Upper lobe of left lung (tissue), 6 donors: ENCODE data around the gene GPR25. TPM values are rescaled to one million over a fixed set of nuclear protein-coding genes. Genes with fewer than 3 reads are reported as not detected.

Experiments used
- ATAC-seq, 2 donors: fragments of 200-7000 bp; cut with Tn5 transposase; one replicate each; pipeline ENCODE4 v1.9.1; 2022; ENCODE audit warnings: mild to moderate bottlenecking in 2 of 2, moderate library complexity in 2 of 2; ENCODE audit not compliant: low FRiP score in 2 of 2
- DNase-seq, 2 donors: peaks; one replicate each; pipeline ENCODE4 v3.0.0-alpha.2; 2019 to 2020
- H3K27ac ChIP-seq, 4 donors: fragments of 200-600 bp; sonication (generic); one replicate each; pipeline ENCODE4 v1.5.1; 2016 to 2019
- H3K27me3 ChIP-seq, 4 donors: fragments of 200-600 bp; sonication (generic); one replicate each; pipeline ENCODE4 v1.5.1; 2017 to 2019
- H3K36me3 ChIP-seq, 4 donors: fragments of 200-600 bp; sonication (generic); one replicate each; pipeline ENCODE4 v1.5.1; 2016 to 2019
- H3K4me1 ChIP-seq, 4 donors: fragments of 200-600 bp; sonication (generic); one replicate each; pipeline ENCODE4 v1.5.1; 2018 to 2019
- H3K4me3 ChIP-seq, 4 donors: fragments of 200-600 bp; sonication (generic); one replicate each; pipeline ENCODE4 v1.5.1; 2017 to 2019; ENCODE audit warnings: mild to moderate bottlenecking in 2 of 4, moderate library complexity in 1 of 4
- H3K9me3 ChIP-seq, 4 donors: fragments of 200-600 bp; sonication (generic); one replicate each; pipeline ENCODE4 v1.5.1; 2018 to 2019
- CTCF ChIP-seq, 6 experiments: fragments of 450-650 bp in 4 of 6; fragments of 200-600 bp in 2 of 6; sonication (generic) in 2 of 6; IDR thresholded peaks; one replicate each; pipeline ENCODE4 v1.5.1; 2016 to 2019; ENCODE audit warnings: antibody characterized with exemption in 6 of 6
- EP300 ChIP-seq, 4 donors: sonication (generic); formaldehyde crosslinking; IDR thresholded peaks; one replicate each; pipeline ENCODE4 v1.5.1; 2017; ENCODE audit warnings: antibody characterized with exemption in 4 of 4, control low read depth in 2 of 4
- POLR2A ChIP-seq, 4 donors: fragments of 450-650 bp; IDR thresholded peaks; one replicate each; pipeline ENCODE4 v1.5.1; 2016 to 2017; ENCODE audit warnings: antibody characterized with exemption in 4 of 4, mild to moderate bottlenecking in 2 of 4
- POLR2AphosphoS5 ChIP-seq, 2 donors: sonication (generic); formaldehyde crosslinking; IDR thresholded peaks; one replicate each; pipeline ENCODE4 v1.5.1; 2017; ENCODE audit warnings: antibody characterized with exemption in 2 of 2
- WGBS, 2 donors: methylation state at CpG; one replicate each; pipeline ENCODE4 v1.1.5; 2017 to 2018; 5-methylcytosine and 5-hydroxymethylcytosine counted together
- total RNA-seq, 6 donors: library from RNA; depleted of rRNA in 4 of 6; stranded (reverse); fragments of >200 nt in 4 of 6; gene quantifications; one replicate each; pipeline versions ENCODE4 v1.1.0 to v1.2.1, GENCODE V29; 2016 to 2021
- donor health status: DM: no; HTN: no; CAD: no; lungs with moderate emphysema.
- donor health status: DM: no; HTN: yes; CAD: no; lungs with severe emphysema.

Gene GPR25
- total RNA-seq, 6 donors from 2014 or later = 0.49 to 0.74 (median 0.54) TPM; not detected in 3

- H3K36me3 ChIP-seq = no peaks in the 10 kb centered on the region
- no peaks in the 10 kb centered on the region for H3K9me3 ChIP-seq
- H3K4me3 ChIP-seq = no peak overlapping the region
- ATAC-seq (no peak), DNase-seq (no peak)
- no peaks in the 10 kb centered on the region for H3K27me3 ChIP-seq
- TF ChIP-seq EP300 (IDR thresholded peaks at IDR 0.05) (no peak), POLR2AphosphoS5 (IDR thresholded peaks at IDR 0.05) (no peak), POLR2A (IDR thresholded peaks at IDR 0.05) (no peak), CTCF (IDR thresholded peaks at IDR 0.05) (no peak)
- peaks cover 2 to 17% (median 7%) of the 10 kb centered on the region in 4 donors for H3K4me1 ChIP-seq
- H3K27ac ChIP-seq = no peak overlapping the region
- WGBS, 2 donors = 84 to 98% methylated on average over 6 of the region's 6 CpGs
Observed at GRCh38 chr1:200885623-200886402, 13.0 kb downstream of the GPR25 start.

GRCh38 chr1:200886594-200886993 lies 13.8 kb downstream of the GPR25 start:
- H3K36me3 ChIP-seq = no peaks in the 10 kb centered on the region
- ATAC-seq (no peak), DNase-seq (no peak)
- H3K27me3 ChIP-seq = peaks cover 0 to 3% (median 0%) of the 10 kb centered on the region in 4 donors
- H3K27ac ChIP-seq = no peak overlapping the region
- TF ChIP-seq POLR2A (IDR thresholded peaks at IDR 0.05) (no peak), CTCF (IDR thresholded peaks at IDR 0.05) (no peak), POLR2AphosphoS5 (IDR thresholded peaks at IDR 0.05) (no peak), EP300 (IDR thresholded peaks at IDR 0.05) (no peak)
- H3K4me3 ChIP-seq = no peak overlapping the region
- peaks cover 10 to 25% (median 15%) of the 10 kb centered on the region in 4 donors for H3K4me1 ChIP-seq
- H3K9me3 ChIP-seq = no peaks in the 10 kb centered on the region
- WGBS, 2 donors = 83 to 90% methylated on average over 2 of the region's 2 CpGs

GRCh38 chr1:200887036-200887435 lies 14.3 kb downstream of the GPR25 start:
- 52 to 75% methylated on average over 11 of the region's 11 CpGs for whole genome bisulfite sequencing, 2 donors
- H3K4me3 ChIP-seq = no peak overlapping the region

GRCh38 chr1:200887772-200888348 lies 15.1 kb downstream of the GPR25 start:
- no peaks in the 10 kb centered on the region for H3K36me3 ChIP-seq
- peak overlapping the region in 2 of 4 donors; percentile 5 to 13 for H3K4me3 ChIP-seq
- no peak for ATAC-seq
- H3K27ac ChIP-seq = no peak overlapping the region
- DNase-seq = no peak
- peaks cover 0 to 3% (median 0%) of the 10 kb centered on the region in 4 donors for H3K27me3 ChIP-seq
- TF ChIP-seq POLR2AphosphoS5 (IDR thresholded peaks at IDR 0.05) = no peak
- no peak for TF ChIP-seq CTCF (IDR thresholded peaks at IDR 0.05)
- no peak for TF ChIP-seq POLR2A (IDR thresholded peaks at IDR 0.05)
- TF ChIP-seq EP300 (IDR thresholded peaks at IDR 0.05) = no peak
- H3K4me1 ChIP-seq = peaks cover 13 to 30% (median 21%) of the 10 kb centered on the region in 4 donors
- WGBS, 2 donors = 67 to 87% methylated on average over 5 to 9 of the region's 9 CpGs
- no peaks in the 10 kb centered on the region for H3K9me3 ChIP-seq

More at GRCh38 chr1:200887036-200887435, 14.3 kb downstream of the GPR25 start:
- Histone ChIP-seq H3K4me1 (peaks cover 13 to 29% (median 19%) of the 10 kb centered on the region in 4 donors), H3K9me3 (no peaks in the 10 kb centered on the region), H3K36me3 (no peaks in the 10 kb centered on the region), H3K27me3 (peaks cover 0 to 3% (median 0%) of the 10 kb centered on the region in 4 donors), H3K27ac (no peak overlapping the region)
- TF ChIP-seq EP300 (IDR thresholded peaks at IDR 0.05) (no peak), CTCF (IDR thresholded peaks at IDR 0.05) (no peak), POLR2AphosphoS5 (IDR thresholded peaks at IDR 0.05) (no peak), POLR2A (IDR thresholded peaks at IDR 0.05) (no peak)
- DNase-seq = no peak
- ATAC-seq = no peak
